SK-N-SH (cell line): ENCODE results near the gene BUB1. TPM values are rescaled to one million over a fixed set of nuclear protein-coding genes. Genes with fewer than 3 reads are reported as not detected.

Experiments
- CTCF ChIA-PET: fragments of 300-600, 350-600 bp; formaldehyde crosslinking; extraction: SDS; loops from one replicate; lab custom pipeline; 2021; lab: Yijun Ruan, JAX
- POLR2A ChIA-PET: fragments of 350-600 bp; sonication (Branson Sonifier 250); formaldehyde crosslinking; extraction: SDS; loops from one replicate; lab custom pipeline; 2020; ENCODE audit warnings: antibody characterized with exemption, inconsistent platforms; lab: Yijun Ruan, JAX
- DNase-seq: peaks from one replicate; pipeline ENCODE4 v3.0.0; 2012
- H2AFZ ChIP-seq: fragments of 200-600 bp; sonication (generic); 2 replicates; pipeline ENCODE4 v1.8.1; 2016; ENCODE audit warnings: antibody characterized with exemption, mild to moderate bottlenecking, low read depth
- H3F3A ChIP-seq: fragments of 200-600 bp; sonication (generic); replicated peaks from 2 replicates; pipeline ENCODE3; 2016; ENCODE audit warnings: antibody characterized with exemption, mild to moderate bottlenecking; ENCODE audit not compliant: insufficient read depth
- H3K27ac ChIP-seq, 2 experiments: fragments of 200-500 bp in 1 of 2; fragments of 200-600 bp in 1 of 2; sonication (Bioruptor generic) in 1 of 2; sonication (generic), shearing (Covaris generic) in 1 of 2; 2 replicates each; pipeline versions ENCODE4 v1.5.1 to v1.6.1; 2014 to 2016; ENCODE audit warnings: low read depth in 2 of 2, inconsistent platforms in 1 of 2, low read length in 1 of 2, mild to moderate bottlenecking in 1 of 2, mixed read lengths in 1 of 2
- H3K27me3 ChIP-seq: fragments of 200-600 bp; sonication (generic), shearing (Covaris generic); 2 replicates; pipeline ENCODE4 v1.6.1; 2016; ENCODE audit warnings: mixed run types; ENCODE audit not compliant: insufficient read depth
- H3K36me3 ChIP-seq, 2 experiments: fragments of 200-500 bp in 1 of 2; fragments of 200-600 bp in 1 of 2; sonication (Bioruptor generic) in 1 of 2; sonication (generic) in 1 of 2; replicated peaks in 1 of 2; 2 replicates each; pipeline versions ENCODE3 to v1.5.1; 2014 to 2016; ENCODE audit warnings: low read length in 1 of 2, mild to moderate bottlenecking in 1 of 2; ENCODE audit not compliant: insufficient read depth in 2 of 2, control insufficient read depth in 1 of 2
- H3K4me1 ChIP-seq, 2 experiments: fragments of 200-500 bp in 1 of 2; fragments of 200-600 bp in 1 of 2; sonication (Bioruptor generic) in 1 of 2; sonication (generic), shearing (Covaris generic) in 1 of 2; 2 replicates each; pipeline versions ENCODE4 v1.5.1 to v1.6.1; 2014 to 2016; ENCODE audit warnings: low read depth in 1 of 2, low read length in 1 of 2, mixed run types in 1 of 2; ENCODE audit not compliant: insufficient read depth in 2 of 2, control insufficient read depth in 1 of 2
- H3K4me2 ChIP-seq: fragments of 200-600 bp; sonication (generic), shearing (Covaris generic); 2 replicates; pipeline ENCODE4 v1.6.1; 2017; ENCODE audit warnings: mixed run types
- H3K4me3 ChIP-seq, 2 experiments: fragments of 200-500 bp in 1 of 2; fragments of 200-600 bp in 1 of 2; sonication (Bioruptor generic) in 1 of 2; sonication (generic), shearing (Covaris generic) in 1 of 2; 2 replicates each; pipeline versions ENCODE4 v1.5.1 to v1.8.1; 2014 to 2016; ENCODE audit warnings: low read depth in 2 of 2, inconsistent platforms in 1 of 2, low read length in 1 of 2, mild to moderate bottlenecking in 1 of 2, mixed read lengths in 1 of 2, moderate library complexity in 1 of 2
- H3K79me2 ChIP-seq: fragments of 200-600 bp; sonication (generic); 2 replicates; pipeline ENCODE4 v1.8.1; 2017; ENCODE audit warnings: mild to moderate bottlenecking; ENCODE audit not compliant: insufficient read depth
- H3K9ac ChIP-seq: fragments of 200-600 bp; sonication (generic); 2 replicates; pipeline ENCODE4 v1.6.1; 2017; ENCODE audit warnings: mixed run types
- H3K9me2 ChIP-seq: fragments of 200-600 bp; sonication (generic); 2 replicates; pipeline ENCODE4 v1.6.1; 2017; ENCODE audit warnings: mixed run types
- H3K9me3 ChIP-seq: fragments of 200-600 bp; sonication (generic); 2 replicates; pipeline ENCODE4 v1.6.1; 2017; ENCODE audit warnings: mixed run types, mild to moderate bottlenecking, moderate library complexity
- H4K20me1 ChIP-seq: fragments of 200-600 bp; sonication (generic); 2 replicates; pipeline ENCODE4 v1.6.1; 2017; ENCODE audit warnings: mild to moderate bottlenecking, mixed run types; ENCODE audit not compliant: insufficient read depth
- CHD2 ChIP-seq: fragments of 150-350 bp; IDR thresholded peaks from 2 replicates; pipeline ENCODE4 v1.6.1; 2018; ENCODE audit warnings: low read length; ENCODE audit not compliant: partially characterized antibody
- ELF1 ChIP-seq: IDR thresholded peaks from 2 replicates; pipeline ENCODE4 v1.4.0; 2012
- EP300 ChIP-seq, 2 experiments: IDR thresholded peaks; 2 replicates each; pipeline versions ENCODE4 v1.4.0 to v1.6.1; 2012; ENCODE audit warnings: borderline replicate concordance in 1 of 2, low read depth in 1 of 2, low read length in 1 of 2
- EZH2phosphoT487 ChIP-seq: fragments of 200-600 bp; sonication (generic); IDR thresholded peaks from 2 replicates; pipeline ENCODE4 v1.6.1; 2017; ENCODE audit warnings: low read depth, mixed run types, mild to moderate bottlenecking, antibody characterized with exemption, moderate library complexity, borderline replicate concordance
- FOSL2 ChIP-seq: IDR thresholded peaks from 2 replicates; pipeline ENCODE4 v1.4.0; 2012; ENCODE audit warnings: low read depth, mild to moderate bottlenecking, moderate library complexity, borderline replicate concordance
- MXI1 ChIP-seq: IDR thresholded peaks from 2 replicates; pipeline ENCODE4 v1.6.1; 2012; ENCODE audit warnings: mild to moderate bottlenecking, low read depth, low read length, improper control_type of control experiment
- NFIC ChIP-seq: IDR thresholded peaks from 2 replicates; pipeline ENCODE4 v1.4.0; 2012; ENCODE audit warnings: borderline replicate concordance
- POLR2AphosphoS5 ChIP-seq: IDR thresholded peaks from 2 replicates; pipeline ENCODE4 v1.6.1; 2012; ENCODE audit warnings: low read depth, low read length
- RCOR1 ChIP-seq: fragments of 150-350 bp; IDR thresholded peaks from 2 replicates; pipeline ENCODE4 v1.6.1; 2017; ENCODE audit warnings: antibody characterized with exemption, low read length
- TEAD4 ChIP-seq: IDR thresholded peaks from 2 replicates; pipeline ENCODE4 v1.4.0; 2012; ENCODE audit warnings: mild to moderate bottlenecking, borderline replicate concordance; ENCODE audit not compliant: insufficient read depth
- YY1 ChIP-seq: IDR thresholded peaks from 2 replicates; pipeline ENCODE4 v1.4.0; 2012; ENCODE audit warnings: low read depth, mild to moderate bottlenecking
- WGBS: methylation state at CpG from one replicate; pipeline ENCODE4 v1.1.6; 2017; ENCODE audit warnings: low lambda C conversion rate; 5-methylcytosine and 5-hydroxymethylcytosine counted together
- polyA plus RNA-seq, 3 experiments: library from polyadenylated mRNA; depleted of rRNA; stranded (reverse); fragments of >200 nt; gene quantifications; 2 replicates each; pipeline ENCODE4 v1.2.3, GENCODE V29; 2012
- TF ChIP-seq, protein P1 (sequence below): IDR thresholded peaks from 2 replicates; pipeline ENCODE4 v1.4.0; 2012; ENCODE audit warnings: low read depth, borderline replicate concordance
- TF ChIP-seq, protein P2 (sequence below): fragments of 150-350 bp; IDR thresholded peaks from 2 replicates; pipeline ENCODE4 v1.6.1; 2017; ENCODE audit warnings: antibody characterized with exemption, low read length, low read depth, borderline replicate concordance
- TF ChIP-seq, protein P3 (sequence below): fragments of 150-350 bp; IDR thresholded peaks from 2 replicates; pipeline ENCODE4 v1.6.1; 2016; ENCODE audit warnings: mild to moderate bottlenecking, low read depth, low read length
- TF ChIP-seq, protein P4 (sequence below): IDR thresholded peaks from 2 replicates; pipeline ENCODE4 v1.6.1; 2012; ENCODE audit warnings: mild to moderate bottlenecking, low read depth, low read length, moderate library complexity

Gene BUB1
- polyA plus RNA-seq, 1 of the 3 experiments (the other 2 are of a cell fraction) = 9.0 TPM

DNA sequence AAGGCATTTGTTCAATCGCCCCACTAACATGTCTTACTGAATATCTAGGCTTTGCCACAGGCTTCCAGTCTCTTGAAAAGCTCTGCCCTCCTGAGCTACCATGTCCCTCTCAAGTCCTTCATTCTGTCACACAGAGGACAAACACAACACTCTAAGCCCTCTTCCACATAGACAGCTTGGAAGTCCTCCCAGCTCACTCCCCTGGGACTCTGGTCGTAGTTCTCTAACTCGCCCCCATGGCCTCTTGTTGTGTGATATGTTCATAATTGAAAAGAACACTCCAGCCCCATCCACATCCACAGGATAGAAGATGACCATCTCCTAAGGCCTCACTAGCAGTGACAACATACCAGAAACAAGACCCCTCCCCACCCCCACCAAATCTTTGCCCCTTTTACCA is 37.9 kb downstream of the BUB1 start:
- no peaks in the 10 kb centered on the region for H3K9me2 ChIP-seq
- peaks cover 32 to 57% of the 10 kb centered on the region in 2 experiments for H3K36me3 ChIP-seq
- no peaks in the 10 kb centered on the region for H3K9me3 ChIP-seq
- H3K79me2 ChIP-seq = peaks cover 24% of the 10 kb centered on the region; the same call in 1 of the 2 replicates
- no peak overlapping the region for H3K4me3 ChIP-seq
- no peak overlapping the region for H3K9ac ChIP-seq
- H3K4me1 ChIP-seq = no peaks in the 10 kb centered on the region
- H3F3A ChIP-seq = no peaks in the 10 kb centered on the region
- H3K4me2 ChIP-seq = no peak overlapping the region
- H3K27me3 ChIP-seq = no peaks in the 10 kb centered on the region
- TF ChIP-seq, protein P1, sequence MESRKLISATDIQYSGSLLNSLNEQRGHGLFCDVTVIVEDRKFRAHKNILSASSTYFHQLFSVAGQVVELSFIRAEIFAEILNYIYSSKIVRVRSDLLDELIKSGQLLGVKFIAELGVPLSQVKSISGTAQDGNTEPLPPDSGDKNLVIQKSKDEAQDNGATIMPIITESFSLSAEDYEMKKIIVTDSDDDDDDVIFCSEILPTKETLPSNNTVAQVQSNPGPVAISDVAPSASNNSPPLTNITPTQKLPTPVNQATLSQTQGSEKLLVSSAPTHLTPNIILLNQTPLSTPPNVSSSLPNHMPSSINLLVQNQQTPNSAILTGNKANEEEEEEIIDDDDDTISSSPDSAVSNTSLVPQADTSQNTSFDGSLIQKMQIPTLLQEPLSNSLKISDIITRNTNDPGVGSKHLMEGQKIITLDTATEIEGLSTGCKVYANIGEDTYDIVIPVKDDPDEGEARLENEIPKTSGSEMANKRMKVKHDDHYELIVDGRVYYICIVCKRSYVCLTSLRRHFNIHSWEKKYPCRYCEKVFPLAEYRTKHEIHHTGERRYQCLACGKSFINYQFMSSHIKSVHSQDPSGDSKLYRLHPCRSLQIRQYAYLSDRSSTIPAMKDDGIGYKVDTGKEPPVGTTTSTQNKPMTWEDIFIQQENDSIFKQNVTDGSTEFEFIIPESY = no peak
- no peak for TF ChIP-seq POLR2AphosphoS5
- TF ChIP-seq CHD2 = no peak
- TF ChIP-seq EP300 (IDR thresholded peaks at IDR 0.05; ENCODE audit: borderline replicate concordance in 1 of 2, low read depth in 1 of 2, low read length in 1 of 2) = no peak
- TF ChIP-seq MXI1 = no peak
- ChIA-PET CTCF (interaction anchor here (0.6 kb wide), 1 partner anchor 11 kb away, joined by 3 read pairs; no protein-coding TSS in a partner anchor), POLR2A (no interaction called here)
- WGBS = 96% methylated on average over 3 of the region's 3 CpGs
- H3K27ac ChIP-seq = no peak overlapping the region
- H4K20me1 ChIP-seq = no peaks in the 10 kb centered on the region
- no peak overlapping the region for H2AFZ ChIP-seq
- DNase-seq = no peak

DNA sequence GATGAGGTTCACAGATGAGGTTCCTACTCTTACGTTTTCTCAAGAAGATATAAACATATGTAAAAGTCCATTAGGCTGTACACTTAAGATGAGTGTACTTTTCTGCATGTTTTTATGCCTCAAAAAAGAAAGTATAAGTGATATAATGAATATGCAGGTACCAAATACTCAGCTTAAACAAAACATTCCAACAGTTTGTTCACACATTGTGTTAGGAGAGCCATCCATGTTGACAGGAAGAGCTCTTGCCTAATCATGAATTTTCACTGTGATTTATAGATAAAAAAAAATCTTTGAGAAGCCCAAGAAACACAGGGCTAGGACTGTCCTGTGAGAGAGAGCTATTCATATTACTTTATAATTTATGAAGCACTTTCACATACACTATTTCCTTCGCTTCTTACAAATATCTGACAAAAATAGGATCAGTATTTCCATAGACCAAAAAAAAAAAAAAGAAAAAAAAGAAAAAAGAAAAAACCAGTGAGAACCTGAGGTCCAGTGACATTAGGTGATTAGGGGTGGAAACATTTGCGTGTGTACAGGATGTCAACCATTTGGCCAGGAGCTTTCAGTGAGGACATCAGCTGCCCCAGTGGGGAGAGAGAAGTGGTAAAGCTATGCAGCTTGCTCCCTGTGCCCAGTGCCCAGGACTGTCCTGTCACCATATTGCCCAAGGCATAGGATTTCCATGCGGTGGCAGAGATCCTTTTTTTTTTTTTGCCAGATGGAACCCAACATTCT is 38.7 kb downstream of the BUB1 start:
- WGBS = 95% methylated on average over 4 of the region's 4 CpGs
- no peaks in the 10 kb centered on the region for H3K27me3 ChIP-seq
- H3K4me2 ChIP-seq = no peak overlapping the region
- H3K36me3 ChIP-seq = peaks cover 32 to 57% of the 10 kb centered on the region in 2 experiments
- no peak for TF ChIP-seq RCOR1
- no peak for TF ChIP-seq YY1
- no peak for TF ChIP-seq EZH2phosphoT487
- TF ChIP-seq, protein P2, sequence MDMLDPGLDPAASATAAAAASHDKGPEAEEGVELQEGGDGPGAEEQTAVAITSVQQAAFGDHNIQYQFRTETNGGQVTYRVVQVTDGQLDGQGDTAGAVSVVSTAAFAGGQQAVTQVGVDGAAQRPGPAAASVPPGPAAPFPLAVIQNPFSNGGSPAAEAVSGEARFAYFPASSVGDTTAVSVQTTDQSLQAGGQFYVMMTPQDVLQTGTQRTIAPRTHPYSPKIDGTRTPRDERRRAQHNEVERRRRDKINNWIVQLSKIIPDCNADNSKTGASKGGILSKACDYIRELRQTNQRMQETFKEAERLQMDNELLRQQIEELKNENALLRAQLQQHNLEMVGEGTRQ = no peak
- no peak for TF ChIP-seq TEAD4
- no peak for TF ChIP-seq ELF1
- no peak for TF ChIP-seq FOSL2
- TF ChIP-seq, protein P3, sequence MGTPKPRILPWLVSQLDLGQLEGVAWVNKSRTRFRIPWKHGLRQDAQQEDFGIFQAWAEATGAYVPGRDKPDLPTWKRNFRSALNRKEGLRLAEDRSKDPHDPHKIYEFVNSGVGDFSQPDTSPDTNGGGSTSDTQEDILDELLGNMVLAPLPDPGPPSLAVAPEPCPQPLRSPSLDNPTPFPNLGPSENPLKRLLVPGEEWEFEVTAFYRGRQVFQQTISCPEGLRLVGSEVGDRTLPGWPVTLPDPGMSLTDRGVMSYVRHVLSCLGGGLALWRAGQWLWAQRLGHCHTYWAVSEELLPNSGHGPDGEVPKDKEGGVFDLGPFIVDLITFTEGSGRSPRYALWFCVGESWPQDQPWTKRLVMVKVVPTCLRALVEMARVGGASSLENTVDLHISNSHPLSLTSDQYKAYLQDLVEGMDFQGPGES = no peak
- no peak for TF ChIP-seq CHD2
- no peak for TF ChIP-seq NFIC
- TF ChIP-seq, protein P4, sequence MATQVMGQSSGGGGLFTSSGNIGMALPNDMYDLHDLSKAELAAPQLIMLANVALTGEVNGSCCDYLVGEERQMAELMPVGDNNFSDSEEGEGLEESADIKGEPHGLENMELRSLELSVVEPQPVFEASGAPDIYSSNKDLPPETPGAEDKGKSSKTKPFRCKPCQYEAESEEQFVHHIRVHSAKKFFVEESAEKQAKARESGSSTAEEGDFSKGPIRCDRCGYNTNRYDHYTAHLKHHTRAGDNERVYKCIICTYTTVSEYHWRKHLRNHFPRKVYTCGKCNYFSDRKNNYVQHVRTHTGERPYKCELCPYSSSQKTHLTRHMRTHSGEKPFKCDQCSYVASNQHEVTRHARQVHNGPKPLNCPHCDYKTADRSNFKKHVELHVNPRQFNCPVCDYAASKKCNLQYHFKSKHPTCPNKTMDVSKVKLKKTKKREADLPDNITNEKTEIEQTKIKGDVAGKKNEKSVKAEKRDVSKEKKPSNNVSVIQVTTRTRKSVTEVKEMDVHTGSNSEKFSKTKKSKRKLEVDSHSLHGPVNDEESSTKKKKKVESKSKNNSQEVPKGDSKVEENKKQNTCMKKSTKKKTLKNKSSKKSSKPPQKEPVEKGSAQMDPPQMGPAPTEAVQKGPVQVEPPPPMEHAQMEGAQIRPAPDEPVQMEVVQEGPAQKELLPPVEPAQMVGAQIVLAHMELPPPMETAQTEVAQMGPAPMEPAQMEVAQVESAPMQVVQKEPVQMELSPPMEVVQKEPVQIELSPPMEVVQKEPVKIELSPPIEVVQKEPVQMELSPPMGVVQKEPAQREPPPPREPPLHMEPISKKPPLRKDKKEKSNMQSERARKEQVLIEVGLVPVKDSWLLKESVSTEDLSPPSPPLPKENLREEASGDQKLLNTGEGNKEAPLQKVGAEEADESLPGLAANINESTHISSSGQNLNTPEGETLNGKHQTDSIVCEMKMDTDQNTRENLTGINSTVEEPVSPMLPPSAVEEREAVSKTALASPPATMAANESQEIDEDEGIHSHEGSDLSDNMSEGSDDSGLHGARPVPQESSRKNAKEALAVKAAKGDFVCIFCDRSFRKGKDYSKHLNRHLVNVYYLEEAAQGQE = no peak
- no peak for TF ChIP-seq EP300 (IDR thresholded peaks at IDR 0.05; ENCODE audit: borderline replicate concordance in 1 of 2, low read depth in 1 of 2, low read length in 1 of 2)
- H3K4me1 ChIP-seq = no peaks in the 10 kb centered on the region
- DNase-seq = no peak
- H4K20me1 ChIP-seq = no peaks in the 10 kb centered on the region
- POLR2A ChIA-PET = no interaction called here
- CTCF ChIA-PET = interaction anchor here (0.6 kb wide), 1 partner anchor 12 kb away, joined by 3 read pairs; no protein-coding TSS in a partner anchor
- no peaks in the 10 kb centered on the region for H3K9me2 ChIP-seq
- H2AFZ ChIP-seq = no peak overlapping the region
- H3K27ac ChIP-seq = no peak overlapping the region
- H3K9ac ChIP-seq = no peak overlapping the region
- H3K79me2 ChIP-seq = peaks cover 15% of the 10 kb centered on the region; the same call in 1 of the 2 replicates
- H3K9me3 ChIP-seq = no peaks in the 10 kb centered on the region
- no peaks in the 10 kb centered on the region for H3F3A ChIP-seq
- H3K4me3 ChIP-seq = no peak overlapping the region
